Loucy (cell line): ENCODE data around the gene SLC8A2.

ENCODE experiments used
- H2AFZ ChIP-seq: fragments of 200-600 bp; sonication (generic); 2 replicates; pipeline ENCODE4 v1.6.0; 2016; ENCODE audit warnings: antibody characterized with exemption, mild to moderate bottlenecking, low read length, moderate library complexity
- H3F3A ChIP-seq: fragments of 200-600 bp; 2 replicates; pipeline ENCODE4 v1.6.0; 2016; ENCODE audit warnings: antibody characterized with exemption, low read depth, mild to moderate bottlenecking
- H3K27me3 ChIP-seq: fragments of 200-600 bp; sonication (generic); 2 replicates; pipeline ENCODE4 v1.6.1; 2014; ENCODE audit warnings: low read length, mild to moderate bottlenecking; ENCODE audit not compliant: insufficient read depth, poor library complexity, severe bottlenecking
- H3K36me3 ChIP-seq: fragments of 200-600 bp; sonication (generic); 2 replicates; pipeline ENCODE4 v1.6.1; 2016; ENCODE audit warnings: low read length; ENCODE audit not compliant: insufficient read depth
- H3K4me1 ChIP-seq: fragments of 200-600 bp; sonication (generic); 2 replicates; pipeline ENCODE4 v1.5.1; 2014; ENCODE audit warnings: low read length, mild to moderate bottlenecking; ENCODE audit not compliant: insufficient read depth, poor library complexity, severe bottlenecking
- H3K4me2 ChIP-seq: fragments of 200-600 bp; sonication (generic); 2 replicates; pipeline ENCODE4 v1.6.0; 2014; ENCODE audit warnings: antibody characterized with exemption, low read length, low read depth, mild to moderate bottlenecking; ENCODE audit not compliant: poor library complexity, severe bottlenecking
- H3K4me3 ChIP-seq: fragments of 200-600 bp; sonication (generic); 2 replicates; pipeline ENCODE4 v1.5.1; 2014; ENCODE audit warnings: low read length, mild to moderate bottlenecking, mixed read lengths; ENCODE audit not compliant: poor library complexity, severe bottlenecking
- H3K79me2 ChIP-seq: fragments of 200-600 bp; sonication (generic); 2 replicates; pipeline ENCODE4 v1.6.1; 2014; ENCODE audit warnings: low read length; ENCODE audit not compliant: insufficient read depth
- H3K9ac ChIP-seq: fragments of 200-600 bp; sonication (generic); 2 replicates; pipeline ENCODE4 v1.6.0; 2014; ENCODE audit warnings: mild to moderate bottlenecking, low read depth, low read length, moderate library complexity; ENCODE audit not compliant: poor library complexity, severe bottlenecking
- H3K9me2 ChIP-seq: fragments of 200-600 bp; sonication (generic); replicated peaks from 2 replicates; pipeline ENCODE4 v1.6.1; 2016; ENCODE audit warnings: low read depth, low read length, mixed read lengths
- H3K9me3 ChIP-seq: fragments of 200-600 bp; sonication (generic); 2 replicates; pipeline ENCODE4 v1.6.1; 2014; ENCODE audit warnings: mild to moderate bottlenecking, antibody characterized with exemption, low read length, low read depth; ENCODE audit not compliant: insufficient read depth
- H4K20me1 ChIP-seq: fragments of 200-600 bp; sonication (generic); 2 replicates; pipeline ENCODE4 v1.6.0; 2014; ENCODE audit warnings: antibody characterized with exemption, low read length, mild to moderate bottlenecking; ENCODE audit not compliant: insufficient read depth, poor library complexity, severe bottlenecking
- CTCF ChIP-seq: fragments of 200-600 bp; sonication (generic); conservative IDR thresholded peaks from 2 replicates; pipeline ENCODE4 v1.5.1; 2014; ENCODE audit warnings: mild to moderate bottlenecking, antibody characterized with exemption, low read length
- EZH2phosphoT487 ChIP-seq: fragments of 200-600 bp; IDR thresholded peaks from 2 replicates; pipeline ENCODE4 v1.6.1; 2018; ENCODE audit warnings: antibody characterized with exemption, mild to moderate bottlenecking, moderate library complexity, borderline replicate concordance

SLC8A2 gene

DNA sequence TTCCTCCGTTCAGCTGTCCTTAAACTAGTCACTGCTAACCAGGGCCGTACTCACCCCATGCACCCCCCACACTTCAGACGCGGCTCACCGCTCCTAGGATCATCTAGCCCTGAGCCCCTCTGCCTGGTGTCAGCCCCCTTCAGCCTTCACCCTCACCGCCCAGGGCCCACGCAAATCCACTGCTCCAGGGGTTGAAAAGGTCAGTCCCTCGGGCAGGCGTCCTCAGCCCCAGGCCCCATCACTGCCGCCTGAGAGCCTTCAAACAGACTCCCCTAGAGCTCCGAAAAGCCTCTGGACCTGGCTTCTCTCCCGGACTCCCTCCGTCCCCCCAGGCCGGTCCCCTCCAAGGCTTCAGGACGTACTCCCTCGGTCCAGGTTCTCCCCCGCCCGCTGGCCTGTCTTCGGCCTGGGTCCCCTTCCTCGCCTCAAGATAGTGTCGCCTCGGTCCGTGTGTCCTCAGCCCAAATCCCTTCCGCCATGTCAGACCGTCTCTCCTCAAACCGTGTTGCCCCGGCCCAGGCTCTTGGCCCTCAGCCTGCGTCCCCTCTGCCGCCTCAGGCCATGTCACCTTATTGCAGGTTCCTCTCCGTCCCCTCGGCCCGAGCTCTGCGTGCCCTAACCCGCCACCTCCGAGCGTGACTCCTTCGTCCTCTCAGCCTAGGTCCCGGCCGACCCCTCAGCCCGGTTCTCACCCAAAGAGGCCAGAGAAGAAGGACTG lies 42.6 kb upstream of the SLC8A2 start:
- Histone ChIP-seq H3K9ac (peak overlapping the region; percentile 95), H4K20me1 (peaks cover 38% of the 10 kb centered on the region), H3K9me2 (no peaks in the 10 kb centered on the region), H3K4me3 (peak overlapping the region; percentile 98), H3K9me3 (no peaks in the 10 kb centered on the region), H3K36me3 (no peaks in the 10 kb centered on the region), H3F3A (no peaks in the 10 kb centered on the region), H3K4me2 (peak overlapping the region; percentile 99), H3K4me1 (peaks cover 54% of the 10 kb centered on the region), H3K27me3 (no peaks in the 10 kb centered on the region), H3K79me2 (peaks cover 55% of the 10 kb centered on the region), H2AFZ (peak overlapping the region; percentile 73)
- no peak for TF ChIP-seq CTCF
- TF ChIP-seq EZH2phosphoT487: no peak

- Histone ChIP-seq H3K27me3 (no peaks in the 10 kb centered on the region), H3K4me2 (peak overlapping the region; percentile 99), H3K9me3 (no peaks in the 10 kb centered on the region), H2AFZ (no peak overlapping the region), H4K20me1 (peaks cover 40% of the 10 kb centered on the region), H3K9ac (peak overlapping the region; percentile 95), H3K9me2 (no peaks in the 10 kb centered on the region), H3K36me3 (no peaks in the 10 kb centered on the region), H3F3A (no peaks in the 10 kb centered on the region), H3K79me2 (peaks cover 67% of the 10 kb centered on the region), H3K4me1 (peaks cover 43% of the 10 kb centered on the region), H3K4me3 (peak overlapping the region; percentile 98)
- TF ChIP-seq CTCF (no peak), EZH2phosphoT487 (no peak)
Measured at GRCh38 chr19:47512948-47513319, 41.2 kb upstream of the SLC8A2 start.

DNA sequence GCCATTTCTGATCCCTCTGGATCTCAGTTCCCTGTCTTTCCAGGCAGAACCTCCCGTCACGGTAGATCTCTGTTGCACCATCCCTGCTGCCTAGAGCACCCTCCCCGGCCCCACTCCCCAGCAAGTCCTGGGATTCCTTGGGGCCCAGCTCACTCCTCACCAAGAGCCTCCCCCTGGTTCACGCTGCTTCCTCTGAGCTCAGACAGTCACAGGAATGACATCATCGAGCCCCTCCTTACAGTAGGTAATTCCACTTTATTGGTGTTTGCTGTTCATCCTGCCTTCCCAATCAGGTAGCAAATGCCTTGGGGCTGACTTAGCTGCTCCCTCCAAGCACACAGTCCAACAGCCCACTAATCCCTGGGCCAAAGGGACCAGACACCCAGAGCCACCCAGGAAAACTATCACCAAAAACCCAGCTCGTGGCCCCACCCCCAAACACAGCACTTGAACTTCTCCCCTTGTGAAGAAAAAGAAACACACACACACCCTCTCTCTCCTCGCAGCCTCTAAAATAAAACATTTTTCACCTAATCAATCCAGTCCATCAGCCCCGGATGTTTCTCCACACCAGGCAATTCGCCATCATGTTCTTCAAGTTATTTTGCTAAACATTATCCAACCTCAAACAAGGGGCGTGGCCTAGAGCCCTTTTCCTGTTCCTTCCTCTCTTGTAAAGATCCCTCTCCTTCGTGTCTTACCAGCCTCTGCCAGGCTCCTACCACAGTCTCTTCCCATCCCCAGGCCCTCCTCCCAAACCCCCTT lies 40.7 kb upstream of the SLC8A2 start:
- Histone ChIP-seq H3F3A (no peaks in the 10 kb centered on the region), H3K36me3 (no peaks in the 10 kb centered on the region), H3K79me2 (peaks cover 73% of the 10 kb centered on the region), H3K9ac (peak overlapping the region; percentile 95), H3K4me1 (peaks cover 38% of the 10 kb centered on the region), H3K27me3 (no peaks in the 10 kb centered on the region), H4K20me1 (peaks cover 44% of the 10 kb centered on the region), H3K9me3 (no peaks in the 10 kb centered on the region), H2AFZ (no peak overlapping the region), H3K4me2 (peak overlapping the region; percentile 99), H3K4me3 (peak overlapping the region; percentile 98), H3K9me2 (no peaks in the 10 kb centered on the region)
- TF ChIP-seq CTCF (no peak), EZH2phosphoT487 (no peak)
